ENCODE results near the gene PARD3B. TPM values are rescaled to one million over a fixed set of nuclear protein-coding genes. Genes with fewer than 3 reads are reported as not detected.

Gene PARD3B
- total and polyA plus RNA-seq, 2 experiments from 2014 or later, result 3.5 to 4.4 TPM

DNA sequence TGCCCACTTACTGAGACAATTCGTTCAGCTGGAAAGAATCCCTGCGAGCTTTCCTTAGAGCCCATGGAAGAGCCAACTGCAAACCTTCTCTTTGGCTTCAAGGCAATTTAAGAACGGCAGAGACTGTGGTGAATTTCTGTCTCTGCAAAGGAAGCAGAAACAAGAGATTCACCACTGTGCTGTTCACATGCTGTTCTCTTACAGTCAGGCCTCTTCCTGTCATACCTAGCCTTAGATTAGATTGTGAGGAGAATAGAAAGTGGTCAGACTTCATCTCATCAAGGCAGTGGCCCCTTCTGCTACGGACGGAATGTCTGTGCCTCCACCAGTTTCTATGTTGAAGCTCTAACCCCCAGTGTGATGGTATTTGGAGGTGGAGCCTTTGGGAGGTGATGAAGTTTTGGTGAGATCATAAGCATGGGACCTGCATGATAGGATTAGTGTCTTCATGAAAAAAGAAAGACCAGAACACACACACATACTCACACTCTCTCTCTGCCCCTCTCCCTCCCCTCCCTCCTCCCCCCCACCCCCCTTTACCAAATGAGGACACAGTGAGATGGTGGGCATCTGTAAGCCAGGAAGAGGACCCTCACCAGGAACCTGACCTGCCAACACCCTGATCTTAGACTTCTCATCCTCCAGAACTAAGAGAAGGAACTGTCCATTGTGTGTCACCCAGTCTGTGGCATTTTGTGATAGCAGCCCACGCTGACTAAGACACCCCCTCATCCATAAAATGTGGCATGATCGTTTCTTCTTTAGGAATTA, 1091.5 kb downstream of the PARD3B start (continued):
- TF ChIP-seq, protein P1, sequence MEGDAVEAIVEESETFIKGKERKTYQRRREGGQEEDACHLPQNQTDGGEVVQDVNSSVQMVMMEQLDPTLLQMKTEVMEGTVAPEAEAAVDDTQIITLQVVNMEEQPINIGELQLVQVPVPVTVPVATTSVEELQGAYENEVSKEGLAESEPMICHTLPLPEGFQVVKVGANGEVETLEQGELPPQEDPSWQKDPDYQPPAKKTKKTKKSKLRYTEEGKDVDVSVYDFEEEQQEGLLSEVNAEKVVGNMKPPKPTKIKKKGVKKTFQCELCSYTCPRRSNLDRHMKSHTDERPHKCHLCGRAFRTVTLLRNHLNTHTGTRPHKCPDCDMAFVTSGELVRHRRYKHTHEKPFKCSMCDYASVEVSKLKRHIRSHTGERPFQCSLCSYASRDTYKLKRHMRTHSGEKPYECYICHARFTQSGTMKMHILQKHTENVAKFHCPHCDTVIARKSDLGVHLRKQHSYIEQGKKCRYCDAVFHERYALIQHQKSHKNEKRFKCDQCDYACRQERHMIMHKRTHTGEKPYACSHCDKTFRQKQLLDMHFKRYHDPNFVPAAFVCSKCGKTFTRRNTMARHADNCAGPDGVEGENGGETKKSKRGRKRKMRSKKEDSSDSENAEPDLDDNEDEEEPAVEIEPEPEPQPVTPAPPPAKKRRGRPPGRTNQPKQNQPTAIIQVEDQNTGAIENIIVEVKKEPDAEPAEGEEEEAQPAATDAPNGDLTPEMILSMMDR (conservative IDR thresholded peaks at IDR 0.05; ENCODE audit: low read depth in 2 of 2), result no peak
- TF ChIP-seq, protein P2, sequence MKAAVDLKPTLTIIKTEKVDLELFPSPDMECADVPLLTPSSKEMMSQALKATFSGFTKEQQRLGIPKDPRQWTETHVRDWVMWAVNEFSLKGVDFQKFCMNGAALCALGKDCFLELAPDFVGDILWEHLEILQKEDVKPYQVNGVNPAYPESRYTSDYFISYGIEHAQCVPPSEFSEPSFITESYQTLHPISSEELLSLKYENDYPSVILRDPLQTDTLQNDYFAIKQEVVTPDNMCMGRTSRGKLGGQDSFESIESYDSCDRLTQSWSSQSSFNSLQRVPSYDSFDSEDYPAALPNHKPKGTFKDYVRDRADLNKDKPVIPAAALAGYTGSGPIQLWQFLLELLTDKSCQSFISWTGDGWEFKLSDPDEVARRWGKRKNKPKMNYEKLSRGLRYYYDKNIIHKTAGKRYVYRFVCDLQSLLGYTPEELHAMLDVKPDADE (IDR thresholded peaks at IDR 0.05), result no peak

DNA sequence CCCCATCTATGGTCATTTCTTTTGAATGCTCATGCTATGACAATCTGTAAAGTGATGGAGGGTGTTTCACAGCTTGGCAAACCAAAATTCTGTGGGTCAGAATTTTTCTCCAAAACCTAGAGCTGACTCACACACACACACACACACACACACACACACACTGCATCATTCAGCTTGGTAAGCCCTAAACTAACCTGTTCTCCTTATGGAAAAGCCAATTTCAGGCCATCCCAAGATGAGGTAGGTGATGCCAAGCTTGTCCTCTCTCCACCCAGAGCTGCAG, 1092.0 kb downstream of the PARD3B start:
- no peaks in the 10 kb centered on the region for H3K79me2 ChIP-seq (replicated peaks; ENCODE audit: insufficient read depth)
- H3K4me1 ChIP-seq (ENCODE audit: insufficient read depth), result peaks cover 13% of the 10 kb centered on the region; the same call in 1 of the 2 replicates
- DNase-seq (ENCODE audit: low spot score), result no peak
- H3K36me3 ChIP-seq (ENCODE audit: insufficient read depth), result no peaks in the 10 kb centered on the region
- no peak for ATAC-seq
- Mint-ChIP-seq H3K27me3 (ENCODE audit: insufficient read depth, low read depth, poor library complexity) (peaks cover 8% of the 10 kb centered on the region), H3K9me3 (peaks cover 8% of the 10 kb centered on the region), H3K27ac (no peak overlapping the region), H3K4me3 (no peak overlapping the region), H3K4me1 (peaks cover 8% of the 10 kb centered on the region), H3K36me3 (ENCODE audit: low read depth) (peaks cover 10% of the 10 kb centered on the region; the same call in 2 of the 3 replicates)
- TF ChIP-seq CREB1 (CRISPR knock-in tag; IDR thresholded peaks at IDR 0.05; ENCODE audit: low read depth) (no peak), ZNF331 (CRISPR knock-in tag; IDR thresholded peaks at IDR 0.05; ENCODE audit: low read depth) (no peak)
- TF ChIP-seq, protein P3, sequence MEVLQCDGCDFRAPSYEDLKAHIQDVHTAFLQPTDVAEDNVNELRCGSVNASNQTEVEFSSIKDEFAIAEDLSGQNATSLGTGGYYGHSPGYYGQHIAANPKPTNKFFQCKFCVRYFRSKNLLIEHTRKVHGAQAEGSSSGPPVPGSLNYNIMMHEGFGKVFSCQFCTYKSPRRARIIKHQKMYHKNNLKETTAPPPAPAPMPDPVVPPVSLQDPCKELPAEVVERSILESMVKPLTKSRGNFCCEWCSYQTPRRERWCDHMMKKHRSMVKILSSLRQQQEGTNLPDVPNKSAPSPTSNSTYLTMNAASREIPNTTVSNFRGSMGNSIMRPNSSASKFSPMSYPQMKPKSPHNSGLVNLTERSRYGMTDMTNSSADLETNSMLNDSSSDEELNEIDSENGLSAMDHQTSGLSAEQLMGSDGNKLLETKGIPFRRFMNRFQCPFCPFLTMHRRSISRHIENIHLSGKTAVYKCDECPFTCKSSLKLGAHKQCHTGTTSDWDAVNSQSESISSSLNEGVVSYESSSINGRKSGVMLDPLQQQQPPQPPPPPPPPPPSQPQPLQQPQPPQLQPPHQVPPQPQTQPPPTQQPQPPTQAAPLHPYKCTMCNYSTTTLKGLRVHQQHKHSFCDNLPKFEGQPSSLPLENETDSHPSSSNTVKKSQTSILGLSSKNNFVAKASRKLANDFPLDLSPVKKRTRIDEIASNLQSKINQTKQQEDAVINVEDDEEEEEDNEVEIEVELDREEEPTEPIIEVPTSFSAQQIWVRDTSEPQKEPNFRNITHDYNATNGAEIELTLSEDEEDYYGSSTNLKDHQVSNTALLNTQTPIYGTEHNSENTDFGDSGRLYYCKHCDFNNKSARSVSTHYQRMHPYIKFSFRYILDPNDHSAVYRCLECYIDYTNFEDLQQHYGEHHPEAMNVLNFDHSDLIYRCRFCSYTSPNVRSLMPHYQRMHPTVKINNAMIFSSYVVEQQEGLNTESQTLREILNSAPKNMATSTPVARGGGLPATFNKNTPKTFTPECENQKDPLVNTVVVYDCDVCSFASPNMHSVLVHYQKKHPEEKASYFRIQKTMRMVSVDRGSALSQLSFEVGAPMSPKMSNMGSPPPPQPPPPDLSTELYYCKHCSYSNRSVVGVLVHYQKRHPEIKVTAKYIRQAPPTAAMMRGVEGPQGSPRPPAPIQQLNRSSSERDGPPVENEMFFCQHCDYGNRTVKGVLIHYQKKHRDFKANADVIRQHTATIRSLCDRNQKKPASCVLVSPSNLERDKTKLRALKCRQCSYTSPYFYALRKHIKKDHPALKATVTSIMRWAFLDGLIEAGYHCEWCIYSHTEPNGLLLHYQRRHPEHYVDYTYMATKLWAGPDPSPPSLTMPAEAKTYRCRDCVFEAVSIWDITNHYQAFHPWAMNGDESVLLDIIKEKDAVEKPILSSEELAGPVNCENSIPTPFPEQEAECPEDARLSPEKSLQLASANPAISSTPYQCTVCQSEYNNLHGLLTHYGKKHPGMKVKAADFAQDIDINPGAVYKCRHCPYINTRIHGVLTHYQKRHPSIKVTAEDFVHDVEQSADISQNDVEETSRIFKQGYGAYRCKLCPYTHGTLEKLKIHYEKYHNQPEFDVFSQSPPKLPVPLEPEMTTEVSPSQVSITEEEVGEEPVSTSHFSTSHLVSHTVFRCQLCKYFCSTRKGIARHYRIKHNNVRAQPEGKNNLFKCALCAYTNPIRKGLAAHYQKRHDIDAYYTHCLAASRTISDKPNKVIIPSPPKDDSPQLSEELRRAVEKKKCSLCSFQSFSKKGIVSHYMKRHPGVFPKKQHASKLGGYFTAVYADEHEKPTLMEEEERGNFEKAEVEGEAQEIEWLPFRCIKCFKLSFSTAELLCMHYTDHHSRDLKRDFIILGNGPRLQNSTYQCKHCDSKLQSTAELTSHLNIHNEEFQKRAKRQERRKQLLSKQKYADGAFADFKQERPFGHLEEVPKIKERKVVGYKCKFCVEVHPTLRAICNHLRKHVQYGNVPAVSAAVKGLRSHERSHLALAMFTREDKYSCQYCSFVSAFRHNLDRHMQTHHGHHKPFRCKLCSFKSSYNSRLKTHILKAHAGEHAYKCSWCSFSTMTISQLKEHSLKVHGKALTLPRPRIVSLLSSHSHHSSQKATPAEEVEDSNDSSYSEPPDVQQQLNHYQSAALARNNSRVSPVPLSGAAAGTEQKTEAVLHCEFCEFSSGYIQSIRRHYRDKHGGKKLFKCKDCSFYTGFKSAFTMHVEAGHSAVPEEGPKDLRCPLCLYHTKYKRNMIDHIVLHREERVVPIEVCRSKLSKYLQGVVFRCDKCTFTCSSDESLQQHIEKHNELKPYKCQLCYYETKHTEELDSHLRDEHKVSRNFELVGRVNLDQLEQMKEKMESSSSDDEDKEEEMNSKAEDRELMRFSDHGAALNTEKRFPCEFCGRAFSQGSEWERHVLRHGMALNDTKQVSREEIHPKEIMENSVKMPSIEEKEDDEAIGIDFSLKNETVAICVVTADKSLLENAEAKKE (CRISPR knock-in tag; IDR thresholded peaks at IDR 0.05), result no peak
- H4K20me1 ChIP-seq (replicated peaks; ENCODE audit: insufficient read depth), result no peaks in the 10 kb centered on the region
- no peak overlapping the region for H2AFZ ChIP-seq
- H3K4me2 ChIP-seq, result no peak overlapping the region
- H3K27me3 ChIP-seq (ENCODE audit: insufficient read depth), result no peaks in the 10 kb centered on the region
- H3K4me3 ChIP-seq, result no peak overlapping the region
- no peak overlapping the region for H3K27ac ChIP-seq (ENCODE audit: low read depth)
- H3K9me2 ChIP-seq (ENCODE audit: insufficient read depth), result peaks cover 21% of the 10 kb centered on the region
- H3F3A ChIP-seq (replicated peaks; ENCODE audit: low read depth), result no peaks in the 10 kb centered on the region
